ENCODE data around the gene CACNA1C. TPM values are rescaled to one million over a fixed set of nuclear protein-coding genes. Genes with fewer than 3 reads are reported as not detected.

The CACNA1C gene
- total RNA-seq, 1 donor from 2014 or later = 0.51 TPM

DNA sequence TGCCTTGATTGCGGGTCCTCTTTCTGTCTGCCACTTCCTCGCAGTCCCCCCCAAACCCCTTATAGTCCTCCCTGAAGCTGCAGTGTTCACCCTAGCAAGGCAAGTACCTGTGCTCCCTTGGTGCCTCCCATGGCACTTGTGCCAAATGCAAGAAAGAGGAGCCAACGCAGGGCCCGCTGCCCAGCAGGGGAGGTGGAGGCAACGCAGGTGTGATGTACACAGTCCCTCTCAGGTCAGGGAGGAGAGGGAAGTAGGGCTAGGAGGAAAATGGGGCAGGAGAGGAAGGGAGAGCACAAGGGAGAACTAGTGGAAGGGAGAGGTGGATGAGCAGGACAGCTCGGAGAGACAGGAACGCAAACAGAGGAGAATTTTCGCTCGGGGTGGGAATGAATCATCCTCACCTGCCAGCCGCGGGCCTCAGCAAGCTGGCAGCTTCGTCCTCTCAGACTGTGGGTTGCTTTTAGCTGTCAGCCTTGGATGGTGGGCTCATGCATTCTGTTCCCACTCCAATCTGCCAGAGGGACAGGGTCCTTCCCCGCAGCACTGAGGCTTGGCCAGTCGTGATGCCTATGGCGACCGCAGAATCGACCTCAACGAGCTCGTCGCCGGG lies 357.0 kb downstream of the CACNA1C start:
- no peak for DNase-seq (ENCODE audit: low read depth in 2 of 2)

- DNase-seq (ENCODE audit: low read depth in 2 of 2) = no peak
Observed at GRCh38 chr12:2410496-2410895, 357.7 kb downstream of the CACNA1C start.

DNA sequence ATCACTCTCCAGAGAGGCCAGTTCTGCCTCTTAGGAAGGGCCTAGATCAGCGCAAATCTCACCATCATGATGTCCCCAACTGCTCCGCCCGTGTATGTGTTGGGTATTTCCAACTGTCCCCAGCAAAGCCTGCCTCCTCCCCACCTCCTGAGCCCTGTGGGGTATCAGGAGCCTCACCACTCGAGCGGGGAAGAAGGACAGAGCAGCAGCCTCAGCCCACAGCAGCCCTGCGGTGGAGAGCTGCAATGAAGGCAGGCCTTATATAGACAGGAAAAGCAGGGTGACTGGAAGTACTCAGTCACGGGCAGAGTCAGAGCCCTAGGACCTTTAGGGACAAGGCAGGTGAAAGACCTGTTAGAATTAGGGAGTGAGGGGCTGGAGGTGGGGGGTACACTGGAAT lies 358.2 kb downstream of the CACNA1C start:
- no peak for DNase-seq (ENCODE audit: low read depth in 2 of 2)

DNA sequence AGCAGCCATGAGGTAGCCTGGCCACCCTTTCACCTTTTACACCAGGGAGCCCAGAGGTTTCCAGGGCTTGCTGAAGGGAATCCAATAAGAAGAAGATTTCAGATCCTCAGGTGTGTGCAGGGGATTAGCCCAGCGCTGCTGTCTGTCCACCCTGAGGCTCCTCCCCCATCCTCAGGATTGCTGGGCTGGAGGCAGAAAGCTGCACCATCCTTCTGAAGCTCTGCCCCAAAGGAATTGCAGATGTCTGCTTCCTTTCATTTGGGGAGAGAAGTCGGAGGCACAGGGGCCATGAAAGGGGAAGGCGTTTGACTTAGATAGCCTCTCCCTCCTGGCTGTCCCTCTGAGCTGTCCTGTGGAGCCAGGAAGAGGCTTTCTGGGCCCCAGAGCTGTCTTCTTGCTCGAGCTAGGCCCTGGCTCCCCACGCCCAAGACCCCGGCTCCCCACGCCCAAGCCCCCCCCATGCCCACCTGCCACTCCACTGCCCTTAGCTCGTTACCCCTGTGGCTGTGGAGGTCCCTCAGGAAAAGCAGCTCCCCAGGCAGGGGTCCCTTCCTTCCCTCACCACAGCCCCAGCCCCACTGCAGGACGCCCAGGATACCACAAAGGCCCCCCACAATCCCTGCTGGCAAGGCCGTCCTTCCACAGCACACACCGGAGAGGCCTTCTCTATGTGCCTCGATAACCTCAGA lies 359.0 kb downstream of the CACNA1C start:
- DNase-seq (ENCODE audit: low read depth in 2 of 2) = no peak

- DNase-seq (ENCODE audit: low read depth in 2 of 2) = no peak
Observed at GRCh38 chr12:2412305-2412643, 359.5 kb downstream of the CACNA1C start.

- no peak for DNase-seq (ENCODE audit: low read depth in 2 of 2)
Observed at GRCh38 chr12:2413301-2413700, 360.5 kb downstream of the CACNA1C start.

- no peak for DNase-seq (ENCODE audit: low read depth in 2 of 2)
Observed at GRCh38 chr12:2413999-2414792, 361.4 kb downstream of the CACNA1C start.

DNA sequence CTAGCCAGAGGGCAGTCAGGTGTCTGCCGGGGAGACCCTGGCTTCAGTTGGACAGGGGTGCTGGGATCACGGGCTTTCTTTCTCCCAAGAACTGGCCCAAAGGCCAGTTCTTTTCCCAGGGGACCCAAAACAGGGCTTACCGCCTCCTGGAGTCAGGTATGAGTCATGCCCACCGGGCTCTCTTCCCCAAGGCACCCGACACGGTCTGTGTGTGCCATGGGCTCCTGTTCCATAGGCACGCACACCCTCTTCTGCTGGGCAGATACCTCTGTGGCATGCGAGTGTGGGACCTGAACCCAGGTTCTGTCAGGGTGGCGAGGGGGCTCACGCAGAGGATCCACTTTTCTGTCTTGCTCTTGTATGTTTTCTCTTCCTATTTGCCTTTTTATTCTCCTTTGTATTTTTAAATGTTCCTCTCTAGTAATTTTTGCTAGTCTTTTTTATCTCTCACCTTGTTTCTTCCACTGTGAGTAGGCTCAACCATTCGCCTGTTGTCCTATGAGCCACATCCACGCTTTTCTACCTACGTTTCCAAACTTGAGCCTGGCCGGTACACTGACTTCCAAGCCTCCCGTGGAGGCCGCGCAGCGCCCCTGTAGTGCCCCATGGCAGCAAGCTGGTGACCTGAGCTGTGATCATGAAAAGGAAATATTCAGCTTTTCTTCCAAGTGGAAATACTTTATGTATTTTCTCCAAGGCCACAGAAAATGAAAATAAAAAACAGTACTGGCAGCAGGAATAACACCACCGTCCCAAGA lies 362.2 kb downstream of the CACNA1C start:
- DNase-seq (ENCODE audit: low read depth in 2 of 2) = no peak

- no peak for DNase-seq (ENCODE audit: low read depth in 2 of 2)
Observed at GRCh38 chr12:2415568-2415944, 362.8 kb downstream of the CACNA1C start.

GRCh38 chr12:2416158-2416557 lies 363.4 kb downstream of the CACNA1C start:
- DNase-seq (ENCODE audit: low read depth in 2 of 2) = no peak

DNA sequence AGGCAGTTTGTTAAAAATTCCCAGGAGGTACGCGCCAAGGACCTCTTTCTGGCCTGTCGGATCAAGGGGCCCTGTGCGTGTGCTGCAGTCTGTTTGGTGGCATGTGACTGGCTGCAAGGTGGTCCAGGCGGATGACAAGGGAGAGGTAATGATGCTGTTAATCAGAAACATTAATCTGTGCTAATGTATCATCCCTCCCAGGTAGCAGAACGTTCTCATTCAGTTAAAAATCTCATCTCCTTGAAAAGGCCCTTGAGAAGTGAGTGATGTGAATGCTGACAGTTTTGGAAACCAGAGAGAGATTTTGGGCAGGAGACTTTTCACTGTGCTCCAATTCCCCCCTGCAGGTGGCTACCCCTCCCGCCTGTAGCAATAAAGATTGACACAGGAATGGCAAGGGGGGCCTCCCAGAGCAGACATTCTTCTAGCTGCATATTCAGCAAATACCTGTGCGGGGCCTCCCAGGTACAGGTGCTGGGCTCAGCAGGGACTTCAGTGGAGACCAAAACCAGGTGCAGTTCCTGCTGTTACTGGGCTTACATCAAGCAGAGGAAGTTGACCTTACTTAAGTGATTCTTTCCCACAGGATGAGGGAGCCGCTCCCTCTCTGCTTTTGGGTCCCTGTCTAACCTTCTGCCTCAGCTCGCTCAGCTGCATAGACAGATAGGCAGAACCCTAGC lies 364.8 kb downstream of the CACNA1C start:
- no peak for DNase-seq (ENCODE audit: low read depth in 2 of 2)

DNA sequence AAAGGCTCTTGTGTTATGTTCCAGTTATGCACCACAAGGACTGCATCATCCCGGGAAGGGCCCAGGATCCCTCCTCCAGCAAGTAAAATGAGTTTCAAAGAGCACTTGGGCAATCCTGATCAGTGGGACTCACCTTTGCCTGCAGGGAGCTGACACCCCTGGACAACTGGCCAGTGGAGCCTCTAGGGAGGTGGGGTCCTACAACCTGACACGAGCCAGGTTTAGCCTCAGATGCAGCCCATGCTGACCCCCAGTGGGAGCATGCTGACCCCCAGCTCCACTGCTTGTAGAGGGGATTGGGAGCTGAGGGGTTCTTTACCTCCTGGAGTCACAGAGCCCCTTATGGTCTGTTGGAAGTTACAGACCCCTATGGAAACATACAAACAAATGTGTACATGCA lies 365.8 kb downstream of the CACNA1C start:
- DNase-seq (ENCODE audit: low read depth in 2 of 2) = no peak

DNA sequence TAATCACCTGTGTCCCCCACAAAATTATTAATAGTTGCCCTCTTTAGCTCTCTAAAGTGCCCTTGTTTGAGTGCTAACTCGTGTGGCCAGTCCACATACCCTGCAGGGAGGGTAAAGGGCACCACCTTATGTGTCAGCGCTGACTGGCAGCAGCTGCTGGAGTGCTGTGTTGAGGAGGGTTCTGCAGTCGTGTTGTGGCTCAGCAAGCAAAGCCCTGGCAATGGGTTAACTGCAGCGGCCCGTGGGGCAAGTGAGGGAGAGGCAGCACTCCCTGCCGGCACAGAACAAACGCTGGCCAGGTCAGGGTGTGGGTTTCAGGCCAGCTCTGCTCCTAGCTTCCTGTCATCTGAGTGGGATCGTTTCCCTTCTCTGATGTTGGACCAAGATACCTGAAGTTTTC lies 369.8 kb downstream of the CACNA1C start:
- DNase-seq (ENCODE audit: low read depth in 2 of 2) = no peak

DNA sequence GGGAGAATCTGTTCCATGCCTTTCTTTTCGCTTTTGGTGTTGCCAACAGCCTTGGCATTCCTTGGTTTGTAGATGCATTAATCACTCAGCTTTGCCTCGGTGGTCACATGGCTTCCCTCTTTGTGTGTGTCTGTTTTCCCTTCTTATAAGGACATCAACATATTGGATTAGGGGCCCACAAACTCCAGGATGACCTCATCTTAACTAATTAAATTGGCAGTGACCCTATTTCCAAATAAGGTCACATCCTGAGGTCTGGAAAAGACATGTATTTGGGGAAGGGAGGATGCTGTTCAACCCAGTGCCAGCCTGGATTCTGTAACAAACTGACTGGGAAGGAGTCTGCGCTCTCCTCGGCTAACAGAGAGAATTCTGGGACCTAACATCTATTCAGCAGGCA lies 376.2 kb downstream of the CACNA1C start:
- no peak for DNase-seq (ENCODE audit: low read depth in 2 of 2)

GRCh38 chr12:2431810-2432209 lies 379.0 kb downstream of the CACNA1C start:
- DNase-seq (ENCODE audit: low read depth in 2 of 2) = no peak

GRCh38 chr12:2432856-2433255 lies 380.1 kb downstream of the CACNA1C start:
- DNase-seq (ENCODE audit: low read depth in 2 of 2) = no peak

DNA sequence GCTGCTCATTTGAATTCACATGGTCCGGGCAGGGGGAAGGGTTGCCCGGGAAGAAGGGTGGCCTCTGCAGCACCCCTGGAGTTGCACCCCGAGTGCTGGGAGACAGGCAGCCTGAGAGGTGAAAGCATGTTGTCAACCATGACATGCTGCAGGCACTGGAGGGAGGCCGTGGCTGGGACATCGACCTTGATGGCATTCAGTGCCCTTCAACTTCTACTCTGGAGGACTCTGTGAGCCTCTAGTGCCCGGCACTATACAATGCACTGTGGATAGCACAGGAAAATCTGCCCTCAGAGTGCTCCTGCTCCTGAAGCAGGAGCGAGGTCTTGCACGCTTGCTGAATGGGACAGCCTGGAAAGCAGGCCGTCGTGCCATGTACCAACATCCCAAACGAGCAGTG lies 382.7 kb downstream of the CACNA1C start:
- DNase-seq (ENCODE audit: low read depth in 2 of 2) = no peak

- no peak for DNase-seq (ENCODE audit: low read depth in 2 of 2)
Observed at GRCh38 chr12:2439332-2440100, 386.7 kb downstream of the CACNA1C start.

DNA sequence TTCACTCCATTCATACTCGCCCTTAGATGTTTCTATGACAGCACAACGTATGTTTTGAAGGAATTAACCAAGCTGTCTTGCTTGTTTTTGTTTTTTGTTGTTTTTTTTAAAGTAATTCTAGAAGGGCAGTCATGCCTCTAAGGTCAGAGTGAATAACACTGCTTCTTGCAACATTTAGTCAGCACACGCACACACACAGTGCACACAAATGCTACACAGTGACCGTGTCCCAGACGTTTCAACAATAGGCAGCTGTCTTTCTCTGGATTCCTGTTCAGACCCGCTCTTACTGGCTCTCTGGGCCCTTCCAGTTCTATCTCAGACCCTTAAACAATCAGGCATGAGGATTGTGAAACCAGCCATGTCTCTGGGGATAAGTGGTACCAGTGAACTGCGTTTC lies 391.0 kb downstream of the CACNA1C start:
- no peak for DNase-seq (ENCODE audit: low read depth in 2 of 2)

DNA sequence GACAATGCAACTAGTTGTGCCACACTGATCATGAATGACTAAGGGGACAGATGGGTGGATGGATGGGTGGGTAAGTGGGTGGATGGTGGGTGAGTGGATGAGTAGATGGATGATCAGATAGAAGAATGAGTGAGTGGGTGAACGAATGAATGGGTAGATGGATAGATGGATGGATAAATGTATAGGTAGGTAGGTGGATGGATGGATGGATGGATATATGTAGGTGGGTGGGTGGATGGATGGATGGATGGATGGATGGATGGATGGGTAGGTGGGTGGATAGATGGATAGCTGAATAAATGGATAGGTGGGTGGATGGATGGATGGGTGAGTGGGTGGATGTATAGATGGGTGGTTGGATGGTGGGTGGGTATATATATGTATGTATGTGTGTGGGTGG lies 393.2 kb downstream of the CACNA1C start:
- no peak for DNase-seq (ENCODE audit: low read depth in 2 of 2)

- DNase-seq (ENCODE audit: low read depth in 2 of 2) = no peak
Observed at GRCh38 chr12:2447861-2448260, 395.1 kb downstream of the CACNA1C start.
